DOHH2 (cell line): ENCODE data around the gene P2RY6.

Source experiments
- EZH2phosphoT487 ChIP-seq: fragments of 200-600 bp; sonication (generic); IDR thresholded peaks from 2 replicates; pipeline ENCODE4 v1.6.1; 2017; ENCODE audit warnings: borderline replicate concordance, mild to moderate bottlenecking, antibody characterized with exemption, low read length, moderate library complexity, mixed read lengths
- TF ChIP-seq, protein P1 (sequence below): fragments of 200-600 bp; sonication (generic); IDR thresholded peaks from one replicate; pipeline ENCODE4 v1.5.1; 2014; ENCODE audit warnings: antibody characterized with exemption, mild to moderate bottlenecking, low read depth, low read length; ENCODE audit not compliant: poor library complexity, severe bottlenecking

DNA sequence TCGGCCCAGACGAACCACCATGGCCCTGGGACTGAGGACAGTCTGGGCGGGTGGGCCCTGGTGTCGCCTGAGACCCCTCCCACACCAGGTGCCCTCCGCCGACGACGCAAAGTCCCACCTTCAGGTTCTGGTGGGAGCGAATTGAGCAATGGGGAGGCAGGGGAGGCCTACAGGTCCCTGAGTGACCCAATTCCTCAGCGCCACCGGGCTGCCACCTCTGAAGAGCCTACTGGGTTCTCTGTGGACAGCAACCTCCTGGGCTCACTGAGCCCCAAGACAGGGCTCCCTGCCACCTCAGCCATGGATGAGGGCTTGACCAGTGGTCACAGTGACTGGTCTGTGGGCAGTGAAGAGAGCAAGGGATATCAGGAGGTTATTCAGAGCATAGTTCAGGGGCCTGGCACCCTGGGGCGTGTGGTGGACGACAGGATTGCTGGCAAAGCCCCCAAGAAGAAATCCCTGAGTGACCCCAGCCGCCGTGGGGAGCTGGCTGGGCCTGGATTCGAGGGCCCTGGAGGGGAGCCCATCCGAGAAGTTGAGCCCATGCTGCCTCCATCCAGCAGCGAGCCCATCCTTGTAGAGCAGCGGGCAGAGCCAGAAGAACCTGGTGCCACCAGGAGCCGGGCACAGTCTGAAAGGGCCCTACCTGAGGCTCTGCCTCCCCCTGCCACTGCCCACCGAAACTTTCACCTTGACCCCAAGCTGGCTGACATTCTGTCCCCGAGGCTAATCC, 38.7 kb downstream of the P2RY6 start:
- TF ChIP-seq, protein P1, sequence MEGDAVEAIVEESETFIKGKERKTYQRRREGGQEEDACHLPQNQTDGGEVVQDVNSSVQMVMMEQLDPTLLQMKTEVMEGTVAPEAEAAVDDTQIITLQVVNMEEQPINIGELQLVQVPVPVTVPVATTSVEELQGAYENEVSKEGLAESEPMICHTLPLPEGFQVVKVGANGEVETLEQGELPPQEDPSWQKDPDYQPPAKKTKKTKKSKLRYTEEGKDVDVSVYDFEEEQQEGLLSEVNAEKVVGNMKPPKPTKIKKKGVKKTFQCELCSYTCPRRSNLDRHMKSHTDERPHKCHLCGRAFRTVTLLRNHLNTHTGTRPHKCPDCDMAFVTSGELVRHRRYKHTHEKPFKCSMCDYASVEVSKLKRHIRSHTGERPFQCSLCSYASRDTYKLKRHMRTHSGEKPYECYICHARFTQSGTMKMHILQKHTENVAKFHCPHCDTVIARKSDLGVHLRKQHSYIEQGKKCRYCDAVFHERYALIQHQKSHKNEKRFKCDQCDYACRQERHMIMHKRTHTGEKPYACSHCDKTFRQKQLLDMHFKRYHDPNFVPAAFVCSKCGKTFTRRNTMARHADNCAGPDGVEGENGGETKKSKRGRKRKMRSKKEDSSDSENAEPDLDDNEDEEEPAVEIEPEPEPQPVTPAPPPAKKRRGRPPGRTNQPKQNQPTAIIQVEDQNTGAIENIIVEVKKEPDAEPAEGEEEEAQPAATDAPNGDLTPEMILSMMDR, result no peak
- no peak for TF ChIP-seq EZH2phosphoT487
